Stimulated activated CD4-positive, alpha-beta T cell treated with anti-CD3 and anti-CD28 coated beads, TNF-alpha, amount 100 ng/mL, for 24 hours (primary cell): ENCODE data around the gene GRID2IP.

ENCODE experiments used
- DNase-seq, 3 experiments: peaks; one replicate each; pipeline ENCODE4 v3.0.0-alpha.2; 2020; ENCODE audit warnings: low read depth in 3 of 3

Gene GRID2IP

GRCh38 chr7:6520163-6520981 lies 30.9 kb downstream of the GRID2IP start:
- no peak for DNase-seq

- peak; percentile 40 to 67 (median 53) for DNase-seq
These were observed 34.8 kb downstream of the GRID2IP start for GRCh38 chr7:6516387-6516983.

GRCh38 chr7:6513541-6513940 lies 37.7 kb downstream of the GRID2IP start:
- DNase-seq, result no peak

- DNase-seq, result no peak
These were observed 38.4 kb downstream of the GRID2IP start for GRCh38 chr7:6512892-6513291.

- no peak for DNase-seq
These were observed 40.7 kb downstream of the GRID2IP start for GRCh38 chr7:6510476-6511133.

- DNase-seq, result no peak
These were observed 42.3 kb downstream of the GRID2IP start for GRCh38 chr7:6508950-6509349.

- no peak for DNase-seq
These were observed 42.7 kb downstream of the GRID2IP start for GRCh38 chr7:6508539-6508938.

- DNase-seq, result no peak
These were observed 43.4 kb downstream of the GRID2IP start for GRCh38 chr7:6507906-6508305.

- DNase-seq, result no peak
These were observed 45.3 kb downstream of the GRID2IP start for GRCh38 chr7:6505685-6506559.

- DNase-seq, result no peak
These were observed 46.3 kb downstream of the GRID2IP start for GRCh38 chr7:6504996-6505395.

- DNase-seq, result no peak
These were observed 48.4 kb downstream of the GRID2IP start for GRCh38 chr7:6502886-6503285.

- no peak for DNase-seq
These were observed 49.4 kb downstream of the GRID2IP start for GRCh38 chr7:6501586-6502564.

- DNase-seq, result no peak
These were observed 50.6 kb downstream of the GRID2IP start for GRCh38 chr7:6500691-6501090.

- no peak for DNase-seq
These were observed 53.3 kb downstream of the GRID2IP start for GRCh38 chr7:6497994-6498393.

- DNase-seq, result no peak
These were observed 53.7 kb downstream of the GRID2IP start for GRCh38 chr7:6497637-6497905.

- no peak for DNase-seq
These were observed 54.2 kb downstream of the GRID2IP start for GRCh38 chr7:6496842-6497636.

- DNase-seq, result no peak
These were observed 55.5 kb downstream of the GRID2IP start for GRCh38 chr7:6495597-6496262.

- DNase-seq, result no peak
These were observed 56.9 kb downstream of the GRID2IP start for GRCh38 chr7:6494365-6494764.

- no peak for DNase-seq
These were observed 60.1 kb downstream of the GRID2IP start for GRCh38 chr7:6491194-6491593.

GRCh38 chr7:6489612-6490011 lies 61.6 kb downstream of the GRID2IP start:
- no peak for DNase-seq
